Coronary artery (tissue), 2 donors: ENCODE measurements around the gene APOA4.

Experiments used
- DNase-seq: peaks from one replicate; pipeline ENCODE4 v3.0.0-alpha.2; 2017; ENCODE audit warnings: low spot score
- H3K27ac ChIP-seq, 2 donors: fragments of 200-600 bp; sonication (generic); one replicate each; pipeline ENCODE4 v1.5.1; 2016 to 2019
- H3K4me3 ChIP-seq: fragments of 200-600 bp; sonication (generic); 2 replicates; pipeline ENCODE4 v1.5.1; 2016; ENCODE audit warnings: mild to moderate bottlenecking, moderate library complexity
- TF ChIP-seq, protein P1 (sequence below): fragments of 200-600 bp; sonication (generic); IDR thresholded peaks from one replicate; pipeline ENCODE4 v1.5.1; 2019; ENCODE audit warnings: antibody characterized with exemption

The APOA4 gene

DNA sequence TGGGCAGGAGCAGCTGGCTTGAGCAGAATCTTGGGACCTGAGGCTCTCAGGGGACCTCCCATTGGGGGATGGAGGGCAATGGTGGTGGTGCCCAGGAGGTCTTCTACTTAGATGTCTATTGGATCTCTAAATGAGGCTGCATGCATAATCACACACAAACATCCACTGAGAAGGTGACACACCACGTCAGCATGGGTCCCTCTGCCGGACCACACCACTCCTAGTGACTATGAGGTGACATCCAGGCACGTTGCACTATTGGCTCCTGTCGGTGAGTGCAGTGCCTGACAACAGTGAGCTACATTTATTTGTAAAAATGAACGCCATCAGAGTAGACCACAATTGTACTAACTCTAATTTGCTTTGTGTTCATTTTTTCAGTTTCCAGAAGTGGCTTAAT, 2.3 kb upstream of the APOA4 start:
- H3K4me3 ChIP-seq = no peak overlapping the region
- TF ChIP-seq, protein P1, sequence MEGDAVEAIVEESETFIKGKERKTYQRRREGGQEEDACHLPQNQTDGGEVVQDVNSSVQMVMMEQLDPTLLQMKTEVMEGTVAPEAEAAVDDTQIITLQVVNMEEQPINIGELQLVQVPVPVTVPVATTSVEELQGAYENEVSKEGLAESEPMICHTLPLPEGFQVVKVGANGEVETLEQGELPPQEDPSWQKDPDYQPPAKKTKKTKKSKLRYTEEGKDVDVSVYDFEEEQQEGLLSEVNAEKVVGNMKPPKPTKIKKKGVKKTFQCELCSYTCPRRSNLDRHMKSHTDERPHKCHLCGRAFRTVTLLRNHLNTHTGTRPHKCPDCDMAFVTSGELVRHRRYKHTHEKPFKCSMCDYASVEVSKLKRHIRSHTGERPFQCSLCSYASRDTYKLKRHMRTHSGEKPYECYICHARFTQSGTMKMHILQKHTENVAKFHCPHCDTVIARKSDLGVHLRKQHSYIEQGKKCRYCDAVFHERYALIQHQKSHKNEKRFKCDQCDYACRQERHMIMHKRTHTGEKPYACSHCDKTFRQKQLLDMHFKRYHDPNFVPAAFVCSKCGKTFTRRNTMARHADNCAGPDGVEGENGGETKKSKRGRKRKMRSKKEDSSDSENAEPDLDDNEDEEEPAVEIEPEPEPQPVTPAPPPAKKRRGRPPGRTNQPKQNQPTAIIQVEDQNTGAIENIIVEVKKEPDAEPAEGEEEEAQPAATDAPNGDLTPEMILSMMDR = no peak
- DNase-seq = no peak

DNA sequence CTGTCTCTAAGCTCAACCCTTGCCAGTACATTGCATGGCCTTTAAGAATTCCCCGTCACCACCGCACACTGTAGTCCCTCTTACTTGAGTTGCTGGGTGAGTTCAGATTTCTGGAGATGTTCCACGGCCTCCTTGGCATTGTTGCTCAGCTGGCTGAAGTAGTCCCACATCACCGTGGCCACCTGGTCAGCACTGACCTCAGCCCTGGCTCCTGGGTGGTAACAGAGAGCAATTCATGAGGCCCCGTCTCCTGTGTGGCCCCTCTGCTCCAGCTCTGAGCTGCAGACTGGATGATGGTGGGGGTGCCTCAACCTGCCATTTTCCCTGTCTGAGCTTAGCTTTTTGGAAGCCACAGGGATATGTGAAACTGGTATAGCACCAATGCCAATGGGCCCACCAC, 529 bp downstream of the APOA4 start:
- no peak overlapping the region for H3K4me3 ChIP-seq
- no peak overlapping the region for H3K27ac ChIP-seq
- TF ChIP-seq, protein P1 = no peak
- DNase-seq = no peak

More for the DNA sequence above, 2.3 kb upstream of the APOA4 start:
- H3K27ac ChIP-seq = no peak overlapping the region

DNA sequence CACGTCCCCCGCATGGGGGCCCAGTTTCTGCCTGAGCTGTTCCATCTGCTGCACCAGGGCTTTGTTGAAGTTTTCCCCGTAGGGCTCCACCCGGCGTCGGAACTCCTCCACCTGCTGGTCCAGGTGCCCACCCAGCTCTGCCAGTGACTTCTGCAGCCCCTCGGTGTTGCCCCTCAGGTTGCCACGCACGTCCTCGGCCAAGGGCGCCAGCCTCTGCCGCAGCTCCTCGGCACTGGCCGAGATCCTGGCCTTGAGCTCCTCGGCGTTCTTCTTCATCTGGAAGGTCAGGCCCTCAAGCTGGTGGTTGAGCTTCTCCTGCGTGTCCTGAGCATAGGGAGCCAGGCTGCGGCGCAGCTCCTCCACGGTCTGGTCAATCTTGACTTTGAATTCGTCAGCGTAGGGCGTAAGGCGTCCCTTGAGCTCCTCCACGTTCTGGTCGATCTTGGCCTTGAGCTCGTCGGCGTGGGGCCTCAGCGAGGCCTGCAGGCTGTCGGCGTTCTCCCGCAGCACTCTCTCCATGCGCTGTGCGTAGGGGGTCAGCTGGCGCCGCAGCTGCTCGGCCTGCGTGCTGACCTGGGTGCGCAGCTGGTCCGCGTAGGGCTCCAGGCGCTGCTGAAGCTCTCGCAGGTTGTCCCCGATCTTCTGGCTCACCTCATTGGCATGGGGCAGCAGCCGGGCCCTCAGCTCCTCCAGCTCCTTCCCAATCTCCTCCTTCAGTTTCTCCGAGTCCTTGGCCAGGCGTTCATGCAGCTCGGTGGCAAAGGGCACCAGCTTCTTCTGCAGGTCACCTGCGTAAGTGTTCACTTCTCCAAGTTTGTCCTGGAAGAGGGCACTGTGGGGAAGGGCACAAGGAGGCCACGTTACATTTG, 1.8 kb downstream of the APOA4 start:
- no peak overlapping the region for H3K27ac ChIP-seq
- TF ChIP-seq, protein P1 = no peak
- no peak overlapping the region for H3K4me3 ChIP-seq
- DNase-seq = peak; percentile 68

DNA sequence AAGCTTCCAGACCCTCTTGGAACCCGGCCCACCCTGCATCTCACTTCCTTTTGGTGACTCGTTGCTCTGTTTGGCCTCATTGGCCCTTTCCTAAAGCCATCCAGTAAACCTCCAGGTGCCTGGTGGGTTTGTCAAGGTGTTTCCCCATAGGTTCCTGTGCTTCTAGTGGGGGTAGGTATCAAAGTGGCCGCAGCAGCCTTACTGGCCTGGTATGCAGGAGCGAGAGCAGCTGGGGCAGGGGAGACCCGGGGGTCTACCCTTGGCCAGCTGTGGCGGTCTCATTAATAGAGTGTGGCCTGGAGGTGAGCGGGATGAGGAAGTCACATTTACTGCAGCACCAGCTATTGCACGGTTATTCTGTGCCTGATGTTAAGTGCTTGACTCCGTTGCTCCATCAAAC, 4.1 kb downstream of the APOA4 start:
- TF ChIP-seq, protein P1 = no peak
- H3K4me3 ChIP-seq = no peak overlapping the region
- no peak for DNase-seq
- no peak overlapping the region for H3K27ac ChIP-seq

DNA sequence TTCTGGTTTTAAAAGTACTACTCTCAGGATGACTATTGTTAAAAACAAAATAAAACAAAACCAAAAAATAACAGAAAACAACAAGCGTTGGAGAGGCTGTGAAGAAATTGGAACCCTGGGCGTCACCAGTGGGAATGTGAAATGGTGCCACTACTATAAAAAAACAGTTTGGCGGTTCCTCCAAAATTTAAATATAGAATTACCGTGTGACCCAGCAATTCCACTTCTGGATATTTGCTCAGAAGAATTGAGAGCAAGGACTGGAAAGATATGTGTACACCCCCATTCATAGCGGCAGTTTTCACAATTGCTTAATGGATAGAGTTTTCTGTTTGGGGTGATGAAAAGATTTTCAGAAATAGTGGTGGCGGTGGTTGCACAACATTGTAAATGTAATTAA, 8.6 kb downstream of the APOA4 start:
- H3K27ac ChIP-seq = no peak overlapping the region
- no peak for DNase-seq
- TF ChIP-seq, protein P1 = no peak
- no peak overlapping the region for H3K4me3 ChIP-seq

DNA sequence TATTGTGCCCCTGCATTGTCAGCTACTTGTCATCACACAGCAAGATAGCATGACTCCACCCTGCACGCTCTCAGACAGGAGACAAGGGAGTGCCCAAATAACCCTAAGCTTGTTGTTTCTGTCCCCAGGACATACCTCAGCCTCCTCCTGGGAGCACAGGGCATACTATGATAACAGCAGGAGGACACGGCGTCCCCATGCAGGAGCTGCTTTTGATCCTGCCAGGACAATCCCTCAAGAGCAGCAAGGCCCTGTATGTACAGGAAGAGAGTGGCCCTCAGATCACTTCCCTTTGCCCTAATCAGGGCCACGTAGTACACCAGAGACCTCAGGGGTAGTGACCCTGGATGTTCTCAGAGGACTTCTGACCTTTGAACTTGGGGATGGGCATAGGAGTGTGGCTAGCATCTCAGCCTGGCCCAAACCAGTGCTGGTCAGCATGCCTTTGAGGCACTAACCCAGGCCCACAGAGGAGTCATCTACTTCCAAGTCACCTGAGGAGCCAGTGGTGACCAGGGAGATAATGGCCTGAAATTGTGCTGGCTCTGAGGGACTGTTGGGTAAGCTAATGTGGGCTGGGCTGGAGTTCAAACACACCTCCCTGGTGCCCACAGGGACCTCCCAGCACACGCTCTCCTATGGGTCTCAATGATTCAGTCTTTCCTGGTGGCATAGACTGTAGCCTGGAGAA, 9.2 kb downstream of the APOA4 start:
- DNase-seq = no peak
- TF ChIP-seq, protein P1 = no peak
- Histone ChIP-seq H3K27ac (no peak overlapping the region), H3K4me3 (no peak overlapping the region)
